Endothelial cell (in vitro differentiated cells): ENCODE results near the gene ZNF385B. TPM values are rescaled to one million over a fixed set of nuclear protein-coding genes. Genes with fewer than 3 reads are reported as not detected.

ENCODE experiments used
- DNase-seq: peaks from one replicate; pipeline ENCODE4 v3.0.0; 2021; ENCODE audit warnings: low spot score
- H3K27ac Mint-ChIP-seq: one replicate; pipeline ENCODE4 v1.8.0; 2021; ENCODE audit warnings: mixed read lengths, inconsistent platforms; ENCODE audit not compliant: unreplicated experiment
- H3K27me3 Mint-ChIP-seq: one replicate; pipeline ENCODE4 v1.8.0; 2021; ENCODE audit warnings: mild to moderate bottlenecking, moderate library complexity, mixed read lengths, inconsistent platforms; ENCODE audit not compliant: unreplicated experiment
- H3K36me3 Mint-ChIP-seq: one replicate; pipeline ENCODE4 v1.8.0; 2021; ENCODE audit warnings: mild to moderate bottlenecking, low read depth, mixed read lengths, inconsistent platforms; ENCODE audit not compliant: unreplicated experiment
- H3K4me1 Mint-ChIP-seq: one replicate; pipeline ENCODE4 v1.8.0; 2021; ENCODE audit warnings: mild to moderate bottlenecking, mixed read lengths, inconsistent platforms; ENCODE audit not compliant: unreplicated experiment
- H3K4me3 Mint-ChIP-seq: one replicate; pipeline ENCODE4 v1.8.0; 2021; ENCODE audit warnings: mild to moderate bottlenecking, mixed read lengths, inconsistent platforms; ENCODE audit not compliant: unreplicated experiment
- H3K9me3 Mint-ChIP-seq: one replicate; pipeline ENCODE4 v1.8.0; 2021; ENCODE audit warnings: mixed read lengths, inconsistent platforms; ENCODE audit not compliant: unreplicated experiment
- total RNA-seq: library from RNA; stranded (reverse); fragmentation: NEBNext Ultra II Directional; extraction: Animal tissue kit (Norgen Biotek cat#: 25700); gene quantifications from one replicate; pipeline ENCODE4 v1.2.1, GENCODE V29; 2021; ENCODE audit not compliant: unreplicated experiment
- TF ChIP-seq, protein P1 (sequence below): fragments of 200-600 bp; sonication (generic); IDR thresholded peaks from one replicate; pipeline ENCODE4 v1.5.0; 2021; ENCODE audit warnings: antibody characterized with exemption; ENCODE audit not compliant: unreplicated experiment

Gene ZNF385B
- total RNA-seq, 1 donor from 2014 or later = 0.49 TPM

- DNase-seq = no peak
- Mint-ChIP-seq H3K4me3 (no peak overlapping the region), H3K27ac (no peak overlapping the region), H3K4me1 (no peaks in the 10 kb centered on the region), H3K9me3 (no peaks in the 10 kb centered on the region), H3K27me3 (peaks cover 1% of the 10 kb centered on the region), H3K36me3 (no peaks in the 10 kb centered on the region)
- TF ChIP-seq, protein P1, sequence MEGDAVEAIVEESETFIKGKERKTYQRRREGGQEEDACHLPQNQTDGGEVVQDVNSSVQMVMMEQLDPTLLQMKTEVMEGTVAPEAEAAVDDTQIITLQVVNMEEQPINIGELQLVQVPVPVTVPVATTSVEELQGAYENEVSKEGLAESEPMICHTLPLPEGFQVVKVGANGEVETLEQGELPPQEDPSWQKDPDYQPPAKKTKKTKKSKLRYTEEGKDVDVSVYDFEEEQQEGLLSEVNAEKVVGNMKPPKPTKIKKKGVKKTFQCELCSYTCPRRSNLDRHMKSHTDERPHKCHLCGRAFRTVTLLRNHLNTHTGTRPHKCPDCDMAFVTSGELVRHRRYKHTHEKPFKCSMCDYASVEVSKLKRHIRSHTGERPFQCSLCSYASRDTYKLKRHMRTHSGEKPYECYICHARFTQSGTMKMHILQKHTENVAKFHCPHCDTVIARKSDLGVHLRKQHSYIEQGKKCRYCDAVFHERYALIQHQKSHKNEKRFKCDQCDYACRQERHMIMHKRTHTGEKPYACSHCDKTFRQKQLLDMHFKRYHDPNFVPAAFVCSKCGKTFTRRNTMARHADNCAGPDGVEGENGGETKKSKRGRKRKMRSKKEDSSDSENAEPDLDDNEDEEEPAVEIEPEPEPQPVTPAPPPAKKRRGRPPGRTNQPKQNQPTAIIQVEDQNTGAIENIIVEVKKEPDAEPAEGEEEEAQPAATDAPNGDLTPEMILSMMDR = no peak
Measured at GRCh38 chr2:179818546-179818945, 42.9 kb downstream of the ZNF385B start.

DNA sequence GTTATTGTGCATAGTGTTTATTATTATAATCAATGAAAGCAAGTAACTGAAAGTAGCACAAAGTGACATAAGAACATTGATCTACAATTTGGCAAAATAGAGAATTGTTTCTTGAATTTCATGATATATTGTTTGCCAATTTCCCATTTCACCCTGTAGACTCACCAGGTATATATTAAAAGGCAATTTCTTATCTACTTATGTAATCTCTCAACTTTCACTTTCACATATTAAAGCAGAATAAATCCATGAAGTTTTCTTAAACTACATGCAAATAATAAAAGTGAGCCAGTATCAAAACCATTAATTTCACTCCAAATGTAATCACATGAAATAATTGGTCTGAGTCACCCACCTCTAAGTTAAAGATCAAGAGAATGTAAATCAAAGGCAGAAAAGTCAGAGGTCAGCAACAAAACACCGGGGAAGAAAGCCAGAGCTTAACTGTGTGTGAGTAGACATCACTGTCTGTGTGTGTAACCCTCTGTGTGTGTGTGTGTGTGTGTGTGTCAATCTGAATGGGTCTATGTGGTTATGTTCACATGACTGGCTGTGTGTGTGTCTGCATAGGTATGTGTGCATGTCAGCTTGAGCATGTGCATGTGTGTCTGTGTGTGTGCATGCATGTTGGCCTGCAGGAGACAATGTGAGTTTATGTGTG, 44.1 kb downstream of the ZNF385B start:
- DNase-seq = no peak
- TF ChIP-seq, protein P1 = no peak
- H3K4me1 Mint-ChIP-seq = no peaks in the 10 kb centered on the region
- H3K27me3 Mint-ChIP-seq = peaks cover 1% of the 10 kb centered on the region
- H3K27ac Mint-ChIP-seq = no peak overlapping the region
- H3K9me3 Mint-ChIP-seq = no peaks in the 10 kb centered on the region
- no peaks in the 10 kb centered on the region for H3K36me3 Mint-ChIP-seq
- no peak overlapping the region for H3K4me3 Mint-ChIP-seq

- TF ChIP-seq, protein P1 = no peak
- H3K27me3 Mint-ChIP-seq = peaks cover 1% of the 10 kb centered on the region
- no peaks in the 10 kb centered on the region for H3K4me1 Mint-ChIP-seq
- H3K36me3 Mint-ChIP-seq = no peaks in the 10 kb centered on the region
- no peak overlapping the region for H3K4me3 Mint-ChIP-seq
- no peak overlapping the region for H3K27ac Mint-ChIP-seq
- H3K9me3 Mint-ChIP-seq = no peaks in the 10 kb centered on the region
- DNase-seq = no peak
Measured at GRCh38 chr2:179814050-179814449, 47.4 kb downstream of the ZNF385B start.

GRCh38 chr2:179812501-179812900, 48.9 kb downstream of the ZNF385B start:
- Mint-ChIP-seq H3K4me1 (no peaks in the 10 kb centered on the region), H3K27me3 (no peaks in the 10 kb centered on the region)
- TF ChIP-seq, protein P1 = no peak

DNA sequence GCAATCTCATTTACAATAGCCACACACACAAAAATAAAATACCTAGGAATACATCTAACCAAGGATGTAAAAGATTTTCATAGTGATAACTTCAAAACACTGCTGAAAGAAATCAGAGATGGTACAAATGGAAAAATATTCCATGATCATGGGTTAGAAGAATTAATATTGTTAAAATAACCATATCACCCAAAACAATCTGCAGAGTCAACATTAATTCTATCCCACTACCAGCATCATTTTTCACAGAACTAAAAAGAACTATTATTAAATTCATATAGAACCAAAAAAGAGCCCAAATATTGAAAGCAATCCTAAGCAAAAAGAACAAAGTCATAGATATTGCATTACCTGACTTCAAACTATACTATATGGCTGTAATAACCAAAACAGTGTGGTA, 50.4 kb downstream of the ZNF385B start:
- Mint-ChIP-seq H3K27me3 (no peaks in the 10 kb centered on the region), H3K4me1 (no peaks in the 10 kb centered on the region)

More at GRCh38 chr2:179812501-179812900, 48.9 kb downstream of the ZNF385B start:
- H3K9me3 Mint-ChIP-seq = no peaks in the 10 kb centered on the region
- no peak overlapping the region for H3K27ac Mint-ChIP-seq
- no peaks in the 10 kb centered on the region for H3K36me3 Mint-ChIP-seq
- no peak overlapping the region for H3K4me3 Mint-ChIP-seq
- no peak for DNase-seq

More for the DNA sequence above, 50.4 kb downstream of the ZNF385B start:
- no peak overlapping the region for H3K4me3 Mint-ChIP-seq
- H3K9me3 Mint-ChIP-seq = no peaks in the 10 kb centered on the region
- no peak for DNase-seq
- TF ChIP-seq, protein P1 = no peak
- no peaks in the 10 kb centered on the region for H3K36me3 Mint-ChIP-seq
- no peak overlapping the region for H3K27ac Mint-ChIP-seq
